NCI-H2029 treated with DMSO at 0.1 percent for 48 hours (cell line): ENCODE data around the gene ATG4B.

Source experiments
- DNase-seq: peaks from one replicate; lab custom pipeline; 2025; lab: John Stamatoyannopoulos, UW

ATG4B gene

GRCh38 chr2:241613017-241613780, 24.3 kb upstream of the ATG4B start:
- peak; percentile 67 for DNase-seq

GRCh38 chr2:241615041-241615440, 22.5 kb upstream of the ATG4B start:
- no peak for DNase-seq

- DNase-seq, result no peak
Observed at GRCh38 chr2:241615522-241616052, 21.9 kb upstream of the ATG4B start.

- DNase-seq, result peak; percentile 44
Observed at GRCh38 chr2:241616168-241617125, 21.0 kb upstream of the ATG4B start.

GRCh38 chr2:241617431-241618154, 19.9 kb upstream of the ATG4B start:
- peak; percentile 76 for DNase-seq

GRCh38 chr2:241618296-241618805, 19.1 kb upstream of the ATG4B start:
- DNase-seq, result no peak

- no peak for DNase-seq
Observed at GRCh38 chr2:241618829-241619228, 18.7 kb upstream of the ATG4B start.

GRCh38 chr2:241619597-241620418, 17.7 kb upstream of the ATG4B start:
- DNase-seq, result no peak

GRCh38 chr2:241620419-241620769, 17.1 kb upstream of the ATG4B start:
- DNase-seq, result no peak

- DNase-seq, result no peak
Observed at GRCh38 chr2:241627675-241628074, 9.8 kb upstream of the ATG4B start.

GRCh38 chr2:241629762-241630435, 7.6 kb upstream of the ATG4B start:
- no peak for DNase-seq

- no peak for DNase-seq
Observed at GRCh38 chr2:241632478-241633325, 4.8 kb upstream of the ATG4B start.

- no peak for DNase-seq
Observed at GRCh38 chr2:241633561-241633960, 3.9 kb upstream of the ATG4B start.

- no peak for DNase-seq
Observed at GRCh38 chr2:241635756-241636155, 1.7 kb upstream of the ATG4B start.

- no peak for DNase-seq
Observed at GRCh38 chr2:241636182-241637017, 1.1 kb upstream of the ATG4B start.

GRCh38 chr2:241637795-241638660, 535 bp downstream of the ATG4B start:
- DNase-seq, result no peak

- DNase-seq, result no peak
Observed at GRCh38 chr2:241638940-241639339, 1.4 kb downstream of the ATG4B start.

GRCh38 chr2:241639385-241639784, 1.9 kb downstream of the ATG4B start:
- peak; percentile 11 for DNase-seq
